B cell (primary cell): Measurements from ENCODE around the gene IRGC.

Experiments used
- EZH2 ChIP-seq: IDR thresholded peaks from 2 replicates; pipeline ENCODE4 v1.6.1; 2012; ENCODE audit warnings: borderline replicate concordance, low read depth, mild to moderate bottlenecking, moderate library complexity, low read length; ENCODE audit not compliant: insufficient read depth, poor library complexity, severe bottlenecking
- TF ChIP-seq, protein P1 (sequence below): fragments of 200-600 bp; IDR thresholded peaks from one replicate; pipeline ENCODE4 v1.8.0; 2022; ENCODE audit warnings: antibody characterized with exemption, mild to moderate bottlenecking

- TF ChIP-seq, protein P1, sequence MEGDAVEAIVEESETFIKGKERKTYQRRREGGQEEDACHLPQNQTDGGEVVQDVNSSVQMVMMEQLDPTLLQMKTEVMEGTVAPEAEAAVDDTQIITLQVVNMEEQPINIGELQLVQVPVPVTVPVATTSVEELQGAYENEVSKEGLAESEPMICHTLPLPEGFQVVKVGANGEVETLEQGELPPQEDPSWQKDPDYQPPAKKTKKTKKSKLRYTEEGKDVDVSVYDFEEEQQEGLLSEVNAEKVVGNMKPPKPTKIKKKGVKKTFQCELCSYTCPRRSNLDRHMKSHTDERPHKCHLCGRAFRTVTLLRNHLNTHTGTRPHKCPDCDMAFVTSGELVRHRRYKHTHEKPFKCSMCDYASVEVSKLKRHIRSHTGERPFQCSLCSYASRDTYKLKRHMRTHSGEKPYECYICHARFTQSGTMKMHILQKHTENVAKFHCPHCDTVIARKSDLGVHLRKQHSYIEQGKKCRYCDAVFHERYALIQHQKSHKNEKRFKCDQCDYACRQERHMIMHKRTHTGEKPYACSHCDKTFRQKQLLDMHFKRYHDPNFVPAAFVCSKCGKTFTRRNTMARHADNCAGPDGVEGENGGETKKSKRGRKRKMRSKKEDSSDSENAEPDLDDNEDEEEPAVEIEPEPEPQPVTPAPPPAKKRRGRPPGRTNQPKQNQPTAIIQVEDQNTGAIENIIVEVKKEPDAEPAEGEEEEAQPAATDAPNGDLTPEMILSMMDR: no peak
- TF ChIP-seq EZH2: no peak
Observed at GRCh38 chr19:43747557-43748204, 31.8 kb downstream of the IRGC start.
